Lower leg skin (tissue), 3 donors: Measurements from ENCODE around the gene C20orf96.
"Not testable (repeated sequence)": the region's sequence is repeated elsewhere in the genome, so short reads cannot be mapped to it uniquely, and the experiment has no call there.

Experiments
- CTCF ChIP-seq, 3 donors: fragments of 450-650 bp; IDR thresholded peaks; one replicate each; pipeline ENCODE4 v1.5.1; 2016; ENCODE audit warnings: antibody characterized with exemption in 3 of 3, mild to moderate bottlenecking in 3 of 3, moderate library complexity in 2 of 3
- POLR2A ChIP-seq, 2 donors: fragments of 450-650 bp; IDR thresholded peaks; one replicate each; pipeline ENCODE4 v1.6.1; 2016 to 2017; ENCODE audit warnings: antibody characterized with exemption in 2 of 2, mild to moderate bottlenecking in 1 of 2, moderate library complexity in 1 of 2

GRCh38 chr20:225879-226278 is 64.7 kb downstream of the C20orf96 start:
- not testable (repeated sequence) for TF ChIP-seq CTCF, POLR2A (IDR thresholded peaks at IDR 0.05)
